Measurements from ENCODE around the gene APOO.

DNA sequence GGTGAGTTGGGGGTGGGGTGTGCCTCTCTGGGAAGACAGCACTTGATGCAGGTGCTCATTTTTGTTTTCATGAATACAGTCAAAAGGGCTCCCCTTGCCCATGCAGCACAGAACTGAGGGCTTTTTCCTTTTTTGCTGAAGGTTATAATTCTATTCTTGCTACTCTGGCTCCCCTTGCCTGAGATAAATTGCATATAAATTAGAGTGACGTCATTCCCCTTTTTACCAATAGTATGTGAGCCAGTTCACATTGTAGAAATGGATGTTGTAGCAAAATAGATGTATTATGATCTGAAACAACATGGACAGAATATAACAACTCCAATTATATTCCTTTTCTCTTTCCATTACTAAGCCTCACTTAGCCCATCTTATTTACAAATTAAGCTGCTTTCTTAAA lies 28.4 kb upstream of the APOO start:
- TF ChIP-seq CTCF (optimal IDR thresholded peaks at IDR 0.05 in 1 of 3, IDR thresholded peaks at IDR 0.05 in 1 of 3, conservative IDR thresholded peaks at IDR 0.05 in 1 of 3; ENCODE audit: extremely low read depth in 1 of 3, insufficient read depth in 2 of 3, low read length in 3 of 3) (no peak), EZH2 (IDR thresholded peaks at IDR 0.05; ENCODE audit: low read length) (no peak)
